H1 (cell line): Measurements from ENCODE around the gene IQSEC3. TPM values are rescaled to one million over a fixed set of nuclear protein-coding genes. Genes with fewer than 3 reads are reported as not detected.
A peak's percentile ranks its signal among the peaks of the same experiment; 100 is the strongest.

Experiments used
- CTCF ChIA-PET: fragments of 300-600 bp; sonication (Branson Sonifier 250); formaldehyde crosslinking; loops from one replicate; lab custom pipeline; 2021; ENCODE audit not compliant: partially characterized antibody; lab: Charles Lee
- POLR2A ChIA-PET: fragments of 300-600 bp; sonication (Branson Sonifier 250); formaldehyde crosslinking; loops from one replicate; lab custom pipeline; 2021; ENCODE audit warnings: inconsistent platforms; ENCODE audit not compliant: partially characterized antibody; lab: Charles Lee
- DNase-seq, 2 experiments: peaks; one replicate each; pipeline versions ENCODE4 v3.0.0 to v3.0.0-alpha.2; 2010 to 2022; ENCODE audit warnings: low spot score in 2 of 2, low read depth in 1 of 2, mixed read lengths in 1 of 2
- FAIRE-seq: peaks from 2 replicates; lab custom pipeline; 2011; peaks lifted over from hg19 to GRCh38; lab: Jason Lieb, UNC
- H2AFZ ChIP-seq: 2 replicates; pipeline ENCODE4 v1.8.1; 2012; ENCODE audit warnings: low read length, inconsistent platforms
- H2AK5ac ChIP-seq: 2 replicates; pipeline ENCODE4 v1.6.1; 2013; ENCODE audit warnings: low read depth, low read length
- H2BK120ac ChIP-seq: replicated peaks from 2 replicates; pipeline ENCODE3; 2013; ENCODE audit warnings: low read depth, low read length, inconsistent platforms
- H2BK12ac ChIP-seq: 2 replicates; pipeline ENCODE4 v1.6.1; 2013; ENCODE audit warnings: low read depth, low read length
- H2BK15ac ChIP-seq: 2 replicates; pipeline ENCODE4 v1.6.1; 2013; ENCODE audit warnings: low read length
- H2BK20ac ChIP-seq: 2 replicates; pipeline ENCODE4 v1.6.1; 2013; ENCODE audit warnings: low read length
- H2BK5ac ChIP-seq: 2 replicates; pipeline ENCODE4 v1.6.1; 2013; ENCODE audit warnings: low read depth, low read length
- H3K14ac ChIP-seq: 2 replicates; pipeline ENCODE4 v1.6.1; 2013; ENCODE audit warnings: inconsistent platforms; ENCODE audit not compliant: insufficient read length
- H3K18ac ChIP-seq: 2 replicates; pipeline ENCODE4 v1.6.1; 2013; ENCODE audit warnings: low read length; ENCODE audit errors: extremely low read depth
- H3K23ac ChIP-seq: 2 replicates; pipeline ENCODE4 v1.6.1; 2013; ENCODE audit warnings: inconsistent platforms; ENCODE audit not compliant: insufficient read length
- H3K23me2 ChIP-seq: 2 replicates; pipeline ENCODE4 v1.6.1; 2013; ENCODE audit warnings: low read depth, low read length
- H3K27ac ChIP-seq: 2 replicates; pipeline ENCODE4 v1.6.1; 2011; ENCODE audit warnings: low read depth, low read length, inconsistent platforms
- H3K27me3 ChIP-seq, 4 experiments: replicated peaks in 1 of 4; 1 replicate in 1 of 4; 2 replicates in 3 of 4; pipeline versions ENCODE4 v1.6.1 to v1.8.1; 2011 to 2013; ENCODE audit warnings: low read length in 3 of 4, mild to moderate bottlenecking in 3 of 4, inconsistent platforms in 2 of 4, mixed read lengths in 2 of 4, moderate library complexity in 1 of 4; ENCODE audit not compliant: control insufficient read depth in 3 of 4, insufficient read depth in 3 of 4; ENCODE audit errors: extremely low read depth in 1 of 4
- H3K36me3 ChIP-seq, 4 experiments: 2 replicates each; pipeline versions ENCODE4 v1.6.1 to v1.8.1; 2011 to 2013; ENCODE audit warnings: mild to moderate bottlenecking in 4 of 4, low read length in 3 of 4, moderate library complexity in 2 of 4, control low read depth in 1 of 4, inconsistent platforms in 1 of 4; ENCODE audit not compliant: insufficient read depth in 4 of 4, control insufficient read depth in 2 of 4
- H3K4ac ChIP-seq: replicated peaks from 2 replicates; pipeline ENCODE3; 2013; ENCODE audit warnings: low read length, low read depth, mixed read lengths, inconsistent platforms; ENCODE audit not compliant: insufficient read length
- H3K4me1 ChIP-seq, 4 experiments: replicated peaks in 1 of 4; 1 replicate in 1 of 4; 2 replicates in 3 of 4; pipeline versions ENCODE4 v1.6.1 to v1.8.1; 2011 to 2013; ENCODE audit warnings: low read length in 3 of 4, inconsistent platforms in 2 of 4, mixed read lengths in 1 of 4; ENCODE audit not compliant: insufficient read depth in 4 of 4, control insufficient read depth in 3 of 4
- H3K4me2 ChIP-seq, 2 experiments: 2 replicates each; pipeline versions ENCODE4 v1.6.1 to v1.8.1; 2011 to 2013; ENCODE audit warnings: low read depth in 2 of 2, low read length in 2 of 2, control low read depth in 1 of 2, inconsistent platforms in 1 of 2, mild to moderate bottlenecking in 1 of 2; ENCODE audit not compliant: insufficient read depth in 1 of 2
- H3K4me3 ChIP-seq, 4 experiments: fragments of 200-600, 300-600 bp in 1 of 4; sonication (generic), shearing (Covaris generic), sonication (Bioruptor Twin) in 1 of 4; 2 replicates each; pipeline versions ENCODE4 v1.5.1 to v1.8.1; 2011 to 2016; ENCODE audit warnings: low read length in 4 of 4, low read depth in 3 of 4, control low read depth in 2 of 4, inconsistent platforms in 2 of 4, mild to moderate bottlenecking in 2 of 4, mixed read lengths in 1 of 4, moderate library complexity in 1 of 4; ENCODE audit not compliant: insufficient read depth in 2 of 4; ENCODE audit errors: extremely low read depth in 1 of 4
- H3K56ac ChIP-seq: replicated peaks from 2 replicates; pipeline ENCODE3; 2013; ENCODE audit warnings: low read depth, mild to moderate bottlenecking, mixed read lengths, low read length, inconsistent platforms; ENCODE audit not compliant: insufficient read length
- H3K79me1 ChIP-seq: 2 replicates; pipeline ENCODE4 v1.6.1; 2013; ENCODE audit warnings: low read depth, low read length, control low read depth
- H3K79me2 ChIP-seq, 2 experiments: 2 replicates each; pipeline versions ENCODE4 v1.6.1 to v1.8.1; 2012 to 2013; ENCODE audit warnings: low read length in 2 of 2, mild to moderate bottlenecking in 2 of 2, inconsistent platforms in 1 of 2; ENCODE audit not compliant: insufficient read depth in 2 of 2, control insufficient read depth in 1 of 2
- H3K9ac ChIP-seq, 4 experiments: replicated peaks in 1 of 4; 1 replicate in 1 of 4; 2 replicates in 3 of 4; pipeline versions ENCODE4 v1.6.1 to v1.8.1; 2011 to 2013; ENCODE audit warnings: low read depth in 3 of 4, low read length in 3 of 4, control low read depth in 2 of 4, mild to moderate bottlenecking in 2 of 4, moderate library complexity in 2 of 4, inconsistent platforms in 1 of 4; ENCODE audit errors: extremely low read depth in 1 of 4
- H3K9me3 ChIP-seq, 2 experiments: 2 replicates each; pipeline versions ENCODE4 v1.6.1 to v1.8.1; 2012 to 2013; ENCODE audit warnings: mild to moderate bottlenecking in 2 of 2, moderate library complexity in 2 of 2, control low read depth in 1 of 2, inconsistent platforms in 1 of 2, low read depth in 1 of 2, low read length in 1 of 2, mixed read lengths in 1 of 2; ENCODE audit not compliant: insufficient read depth in 2 of 2
- H4K20me1 ChIP-seq, 2 experiments: replicated peaks in 1 of 2; 2 replicates each; pipeline versions ENCODE3 to v1.8.1; 2011 to 2013; ENCODE audit warnings: inconsistent platforms in 2 of 2, low read length in 2 of 2, mild to moderate bottlenecking in 1 of 2; ENCODE audit not compliant: insufficient read depth in 2 of 2, control insufficient read depth in 1 of 2
- H4K5ac ChIP-seq: 2 replicates; pipeline ENCODE4 v1.6.1; 2013; ENCODE audit warnings: low read length, low read depth, mixed read lengths, inconsistent platforms; ENCODE audit not compliant: insufficient read length
- H4K8ac ChIP-seq: 2 replicates; pipeline ENCODE4 v1.8.0; 2013; ENCODE audit warnings: mild to moderate bottlenecking, moderate library complexity, low read length, inconsistent platforms; ENCODE audit not compliant: insufficient read depth; ENCODE audit errors: extremely low read depth
- H4K91ac ChIP-seq: replicated peaks from 2 replicates; pipeline ENCODE3; 2013; ENCODE audit warnings: low read length, mixed read lengths, inconsistent platforms; ENCODE audit not compliant: insufficient read length
- CEBPB ChIP-seq: IDR thresholded peaks from 2 replicates; pipeline ENCODE4 v1.6.1; 2012; ENCODE audit warnings: low read depth, low read length
- EGR1 ChIP-seq: IDR thresholded peaks from 2 replicates; pipeline ENCODE4 v1.6.1; 2011; ENCODE audit warnings: low read depth, low read length, borderline replicate concordance
- HDAC6 ChIP-seq: IDR thresholded peaks from one replicate; pipeline ENCODE4 v1.7.1; 2012; ENCODE audit warnings: low read depth, mild to moderate bottlenecking, inconsistent platforms, low read length, moderate library complexity
- JUND ChIP-seq: IDR thresholded peaks from 2 replicates; pipeline ENCODE4 v1.6.1; 2011; ENCODE audit warnings: mild to moderate bottlenecking, improper control_type of control experiment, low read length
- NANOG ChIP-seq: IDR thresholded peaks from 2 replicates; pipeline ENCODE4 v1.6.1; 2011; ENCODE audit warnings: low read length, low read depth, mild to moderate bottlenecking, inconsistent platforms; ENCODE audit not compliant: insufficient read depth, poor library complexity, severe bottlenecking
- PHF8 ChIP-seq: fragments of 200-600 bp; sonication (generic); conservative IDR thresholded peaks from 2 replicates; pipeline ENCODE4 v1.7.1; 2012; ENCODE audit warnings: low read depth, mild to moderate bottlenecking, inconsistent platforms, low read length, moderate library complexity
- SIX5 ChIP-seq: IDR thresholded peaks from 2 replicates; pipeline ENCODE4 v1.6.1; 2011; ENCODE audit warnings: mild to moderate bottlenecking, low read depth, low read length
- SP1 ChIP-seq: IDR thresholded peaks from 2 replicates; pipeline ENCODE4 v1.6.1; 2011; ENCODE audit warnings: low read depth, low read length
- SRF ChIP-seq: IDR thresholded peaks from 2 replicates; pipeline ENCODE4 v1.6.1; 2011; ENCODE audit warnings: mild to moderate bottlenecking, low read depth, low read length, moderate library complexity
- SUZ12 ChIP-seq: fragments of 200-600 bp; sonication (generic); IDR thresholded peaks from 2 replicates; pipeline ENCODE4 v1.6.1; 2012; ENCODE audit warnings: mild to moderate bottlenecking, inconsistent platforms, low read length, moderate library complexity, mixed read lengths
- TAF7 ChIP-seq: optimal IDR thresholded peaks from 2 replicates; pipeline ENCODE3; 2011; ENCODE audit warnings: low read depth, mild to moderate bottlenecking, inconsistent platforms, low read length, moderate library complexity, borderline replicate concordance
- ZNF274 ChIP-seq: IDR thresholded peaks from 2 replicates; pipeline ENCODE4 v1.7.0; 2012; ENCODE audit warnings: low read length, borderline replicate concordance; ENCODE audit errors: extremely low read depth
- WGBS, 2 experiments: shearing (Covaris generic) in 1 of 2; methylation state at CpG; one replicate each; pipeline versions ENCODE4 v1.1.6 to v1.1.7; 2013 to 2015; ENCODE audit warnings: low lambda C conversion rate in 2 of 2, mixed read lengths in 2 of 2, inconsistent platforms in 1 of 2, low coverage in 1 of 2, missing lambda C conversion rate in 1 of 2; ENCODE audit not compliant: insufficient replicate concordance in 2 of 2, insufficient coverage in 1 of 2, insufficient read length in 1 of 2; ENCODE audit errors: extremely low coverage in 1 of 2, missing lambda C conversion rate in 1 of 2; 5-methylcytosine and 5-hydroxymethylcytosine counted together
- polyA plus RNA-seq, 7 experiments: library from polyadenylated mRNA; depleted of rRNA in 3 of 7; stranded (reverse) in 5 of 7; unstranded in 2 of 7; fragments of >200 nt in 5 of 7; fragments of 200-250 nt in 2 of 7; gene quantifications; 1 replicate in 5 of 7; 2 replicates in 1 of 7; 4 replicates in 1 of 7; pipeline versions ENCODE4 v1.2.1 to v1.2.3, GENCODE V29; 2011 to 2013; ENCODE audit warnings: missing spikeins in 2 of 7, mixed read lengths in 2 of 7
- total RNA-seq: library from RNA; stranded (reverse); fragmentation: NEBNext Ultra II Directional; extraction: Animal tissue kit (Norgen Biotek cat#: 25700); gene quantifications from 2 replicates; pipeline ENCODE4 v1.2.1, GENCODE V29; 2021
- TF ChIP-seq, protein P1 (sequence below): IDR thresholded peaks from 2 replicates; pipeline ENCODE4 v1.6.1; 2012; ENCODE audit warnings: inconsistent platforms

Gene IQSEC3
- total and polyA plus RNA-seq, 2 of the 8 experiments (the other 6 are each of a cell fraction or from before 2014, with no cell fraction given), result 1.2 to 3.1 TPM

DNA sequence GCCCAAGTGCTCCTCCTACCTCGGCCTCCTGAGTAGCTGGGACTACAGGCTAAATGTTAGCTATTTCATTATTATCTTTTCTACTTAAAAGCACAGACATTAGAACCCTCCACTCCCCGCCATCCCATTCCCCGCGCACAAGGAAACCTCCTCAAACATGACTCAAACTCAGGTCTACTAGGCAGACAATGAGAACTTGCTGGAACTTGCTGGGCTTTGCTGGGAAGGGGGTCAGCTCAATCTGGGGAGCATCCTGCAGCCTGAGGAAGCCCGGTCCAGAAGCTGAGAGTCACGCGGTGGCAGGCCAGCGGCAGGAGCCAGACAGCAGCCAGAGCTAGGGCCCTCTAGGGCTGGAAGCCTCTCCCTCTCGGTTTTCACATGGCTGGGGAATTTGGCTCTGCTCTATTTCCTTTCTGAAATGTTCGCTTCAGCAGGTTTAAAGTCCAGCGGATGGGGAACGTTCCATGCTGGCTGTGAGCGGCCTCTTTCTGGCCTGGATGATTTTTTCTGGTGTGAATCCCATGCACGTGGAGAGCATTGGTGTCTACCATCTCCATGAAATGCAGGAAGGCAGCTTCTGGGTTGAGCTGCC, 78.9 kb downstream of the IQSEC3 start:
- FAIRE-seq, result no peak
- H3K23me2 ChIP-seq, result no peaks in the 10 kb centered on the region
- CTCF ChIA-PET, result interaction anchor here (0.6 to 4.7 kb wide), 16 partner anchors 8 to 1302 kb away, joined by 3 to 31 read pairs (median 5); no protein-coding TSS in a partner anchor
- H2BK12ac ChIP-seq, result no peak overlapping the region
- TF ChIP-seq SUZ12, result no peak
- TF ChIP-seq JUND, result no peak
- no peak for TF ChIP-seq TAF7
- TF ChIP-seq, protein P1, sequence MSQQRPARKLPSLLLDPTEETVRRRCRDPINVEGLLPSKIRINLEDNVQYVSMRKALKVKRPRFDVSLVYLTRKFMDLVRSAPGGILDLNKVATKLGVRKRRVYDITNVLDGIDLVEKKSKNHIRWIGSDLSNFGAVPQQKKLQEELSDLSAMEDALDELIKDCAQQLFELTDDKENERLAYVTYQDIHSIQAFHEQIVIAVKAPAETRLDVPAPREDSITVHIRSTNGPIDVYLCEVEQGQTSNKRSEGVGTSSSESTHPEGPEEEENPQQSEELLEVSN, result no peak
- TF ChIP-seq SRF, result no peak
- no peak for TF ChIP-seq CEBPB
- no peak for TF ChIP-seq SP1
- TF ChIP-seq EGR1, result no peak
- no peak for TF ChIP-seq PHF8
- TF ChIP-seq SIX5, result no peak
- no peak for TF ChIP-seq HDAC6
- no peak for TF ChIP-seq NANOG
- TF ChIP-seq ZNF274, result no peak
- H4K8ac ChIP-seq, result no peak overlapping the region
- no peaks in the 10 kb centered on the region for H3K9me3 ChIP-seq
- POLR2A ChIA-PET, result interaction anchor here (1.2 to 1.7 kb wide), 3 partner anchors 8 to 37 kb away, joined by 3 read pairs; no protein-coding TSS in a partner anchor
- no peak overlapping the region for H2AFZ ChIP-seq
- no peak overlapping the region for H3K4ac ChIP-seq
- no peaks in the 10 kb centered on the region for H3K79me1 ChIP-seq
- H3K4me1 ChIP-seq, result peaks cover 0 to 28% (median 15%) of the 10 kb centered on the region in 4 experiments; a peak in 6 of 7 replicates
- H3K9ac ChIP-seq, result 0 out of 7 replicates have a peak overlapping the region, but pooled peaks of 1 of the 4 experiments have one; percentile 3
- peak overlapping the region; percentile 31; the same call in 1 of the 2 replicates for H2BK15ac ChIP-seq
- no peak overlapping the region for H3K27ac ChIP-seq
- DNase-seq, result no peak
- no peak overlapping the region for H3K56ac ChIP-seq
- no peak overlapping the region for H4K91ac ChIP-seq
- H3K18ac ChIP-seq, result no peak overlapping the region
- H4K5ac ChIP-seq, result no peak overlapping the region
- H3K27me3 ChIP-seq, result peaks cover 0 to 9% (median 4%) of the 10 kb centered on the region in 4 experiments; a peak in 4 of 7 replicates
- H3K23ac ChIP-seq, result no peak overlapping the region
- no peaks in the 10 kb centered on the region for H4K20me1 ChIP-seq
- WGBS, 2 experiments, result 87% methylated on average over 14 of the region's 14 CpGs; no CpG with 5 or more reads in 1 of the 2 experiments
- no peak overlapping the region for H2BK5ac ChIP-seq
- no peaks in the 10 kb centered on the region for H3K79me2 ChIP-seq
- H2BK120ac ChIP-seq, result no peak overlapping the region
- no peaks in the 10 kb centered on the region for H3K36me3 ChIP-seq
- H3K4me3 ChIP-seq, result no peak overlapping the region
- no peak overlapping the region for H2BK20ac ChIP-seq
- H3K4me2 ChIP-seq, result no peak overlapping the region
- no peak overlapping the region for H2AK5ac ChIP-seq
- no peak overlapping the region for H3K14ac ChIP-seq
